Gastrocnemius medialis (tissue), 4 donors: Measurements from ENCODE around the gene RIMKLA. TPM values are rescaled to one million over a fixed set of nuclear protein-coding genes. Genes with fewer than 3 reads are reported as not detected.

ENCODE experiments used
- ATAC-seq, 2 donors: fragments of 150-250 bp; one replicate each; pipeline ENCODE4 v1.9.1; 2016
- DNase-seq, 2 donors: peaks; one replicate each; pipeline ENCODE4 v3.0.0-alpha.2; 2019
- H3K27ac ChIP-seq, 4 donors: fragments of 200-600 bp; sonication (generic); 1 replicate in 1 of 4; 2 replicates in 3 of 4; pipeline ENCODE4 v1.5.1; 2016 to 2018; ENCODE audit warnings: mild to moderate bottlenecking in 2 of 4, moderate library complexity in 1 of 4
- H3K27me3 ChIP-seq, 3 donors: fragments of 200-600 bp; sonication (generic) in 2 of 3; 1 replicate in 1 of 3; 2 replicates in 2 of 3; pipeline versions ENCODE4 v1.5.1 to v1.6.0; 2016 to 2019; ENCODE audit warnings: mild to moderate bottlenecking in 1 of 3, moderate library complexity in 1 of 3
- H3K36me3 ChIP-seq, 2 donors: fragments of 200-600 bp; sonication (generic) in 1 of 2; one replicate each; pipeline ENCODE4 v1.5.1; 2017 to 2018
- H3K4me1 ChIP-seq, 2 donors: fragments of 200-600 bp; sonication (generic) in 1 of 2; one replicate each; pipeline ENCODE4 v1.5.1; 2016 to 2017; ENCODE audit warnings: mild to moderate bottlenecking in 2 of 2
- H3K4me3 ChIP-seq, 4 donors: fragments of 200-600 bp; sonication (generic) in 3 of 4; 1 replicate in 1 of 4; 2 replicates in 3 of 4; pipeline ENCODE4 v1.5.1; 2016 to 2019; ENCODE audit warnings: mild to moderate bottlenecking in 2 of 4
- H3K9me3 ChIP-seq, 3 donors: fragments of 200-600 bp; sonication (generic) in 2 of 3; 1 replicate in 1 of 3; 2 replicates in 2 of 3; pipeline ENCODE4 v1.5.1; 2016 to 2019
- CTCF ChIP-seq, 5 experiments: fragments of 450-650 bp in 3 of 5; fragments of 200-600 bp in 2 of 5; sonication (generic) in 2 of 5; IDR thresholded peaks in 4 of 5; conservative IDR thresholded peaks in 1 of 5; 1 replicate in 4 of 5; 2 replicates in 1 of 5; pipeline ENCODE4 v1.5.1; 2016 to 2019; ENCODE audit warnings: antibody characterized with exemption in 5 of 5, mild to moderate bottlenecking in 3 of 5, moderate library complexity in 3 of 5
- POLR2A ChIP-seq, 2 donors: fragments of 450-650 bp; IDR thresholded peaks; one replicate each; pipeline ENCODE4 v1.6.1; 2017; ENCODE audit warnings: antibody characterized with exemption in 2 of 2, mild to moderate bottlenecking in 2 of 2, moderate library complexity in 2 of 2
- in situ Hi-C, 4 donors: fragments of 200-750 bp; cut with MboI; loops; one replicate each; pipeline versions ENCODE4 v1.15.0 to v1.8.0; 2017; ENCODE audit warnings: low sequenced_read_pairs in 4 of 4
- intact Hi-C: fragments of 100-400 bp; cut with DNase I; formaldehyde crosslinking; loops from one replicate; pipeline ENCODE4 v1.15.1; 2023; ENCODE audit warnings: low total_unique reads
- total RNA-seq, 4 donors: library from RNA; depleted of rRNA; stranded (reverse); fragments of >200 nt; gene quantifications; one replicate each; pipeline versions ENCODE4 v1.1.0 to v1.2.3, GENCODE V29; 2016

Gene RIMKLA
- total RNA-seq, 4 donors from 2014 or later: 0.78 to 1.2 (median 0.85) TPM

- DNase-seq: no peak
- in situ Hi-C loops: no loop called here
- H3K4me3 ChIP-seq: no peak overlapping the region
- H3K36me3 ChIP-seq: no peaks in the 10 kb centered on the region
- peaks cover 9 to 12% of the 10 kb centered on the region in 2 donors for H3K4me1 ChIP-seq
- H3K9me3 ChIP-seq: no peaks in the 10 kb centered on the region
- intact Hi-C loops: no loop called here
- H3K27me3 ChIP-seq: peaks cover 0 to 2% (median 0%) of the 10 kb centered on the region in 3 donors
- ATAC-seq: no peak
- H3K27ac ChIP-seq: no peak overlapping the region
- TF ChIP-seq POLR2A (IDR thresholded peaks at IDR 0.05) (no peak), CTCF (IDR thresholded peaks at IDR 0.05 in 4 of 5, conservative IDR thresholded peaks at IDR 0.05 in 1 of 5) (no peak)
Measured at GRCh38 chr1:42417166-42417565, 36.6 kb downstream of the RIMKLA start.

DNA sequence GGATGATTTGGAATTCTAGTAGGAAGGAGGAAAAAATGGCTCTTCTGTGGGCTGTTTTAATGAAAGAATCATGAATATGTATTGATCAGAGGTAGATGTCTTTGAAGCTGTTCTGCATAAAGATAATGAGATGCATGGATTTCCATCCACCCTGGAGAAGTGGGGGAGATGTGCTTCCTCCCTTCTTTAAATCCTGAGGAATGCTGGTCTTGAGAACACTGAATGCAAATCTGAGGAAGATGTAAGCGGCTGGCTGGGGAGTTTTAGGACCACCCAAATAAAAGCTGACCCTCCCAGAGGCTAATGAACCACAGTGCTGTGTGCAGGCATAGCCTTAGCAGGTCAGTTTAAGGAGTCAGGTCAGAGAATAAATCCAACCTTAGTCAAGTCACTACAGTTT lies 37.9 kb downstream of the RIMKLA start:
- intact Hi-C loops: no loop called here
- peaks cover 9 to 12% of the 10 kb centered on the region in 2 donors for H3K4me1 ChIP-seq

GRCh38 chr1:42419126-42419821 lies 38.7 kb downstream of the RIMKLA start:
- intact Hi-C loops (no loop called here), in situ Hi-C loops (no loop called here)
- Histone ChIP-seq H3K27ac (no peak overlapping the region), H3K27me3 (peaks cover 0 to 2% (median 0%) of the 10 kb centered on the region in 3 donors), H3K4me3 (no peak overlapping the region), H3K9me3 (no peaks in the 10 kb centered on the region), H3K36me3 (no peaks in the 10 kb centered on the region), H3K4me1 (peaks cover 9 to 12% of the 10 kb centered on the region in 2 donors)
- no peak for DNase-seq
- no peak for ATAC-seq
- TF ChIP-seq CTCF (IDR thresholded peaks at IDR 0.05 in 4 of 5, conservative IDR thresholded peaks at IDR 0.05 in 1 of 5) (no peak), POLR2A (IDR thresholded peaks at IDR 0.05) (no peak)

More for the DNA sequence above, 37.9 kb downstream of the RIMKLA start:
- Histone ChIP-seq H3K27ac (no peak overlapping the region), H3K9me3 (no peaks in the 10 kb centered on the region), H3K27me3 (peaks cover 0 to 2% (median 0%) of the 10 kb centered on the region in 3 donors), H3K4me3 (no peak overlapping the region), H3K36me3 (no peaks in the 10 kb centered on the region)
- no peak for TF ChIP-seq POLR2A (IDR thresholded peaks at IDR 0.05)
- TF ChIP-seq CTCF (IDR thresholded peaks at IDR 0.05 in 4 of 5, conservative IDR thresholded peaks at IDR 0.05 in 1 of 5): no peak
- ATAC-seq (no peak), DNase-seq (no peak)
- in situ Hi-C loops: no loop called here

DNA sequence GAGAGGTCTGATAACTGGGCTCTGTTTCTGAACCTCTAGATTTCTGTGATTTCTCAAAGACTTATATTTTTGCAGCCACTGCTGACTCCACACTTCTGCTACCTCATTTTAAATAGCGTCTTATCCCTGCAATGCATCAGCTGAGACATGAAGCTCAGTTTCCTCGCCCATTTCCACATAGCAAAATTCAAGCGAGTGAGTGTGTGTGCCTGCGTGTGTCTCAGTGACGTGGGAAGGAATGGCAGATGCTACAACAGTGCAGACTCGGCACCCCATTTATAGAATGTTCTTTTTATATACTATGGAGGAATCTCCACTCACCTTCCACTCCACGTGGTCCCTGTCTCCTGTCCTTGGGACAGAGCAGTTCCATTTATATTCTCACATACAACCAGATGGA lies 39.5 kb downstream of the RIMKLA start:
- peaks cover 9 to 12% of the 10 kb centered on the region in 2 donors for H3K4me1 ChIP-seq
- in situ Hi-C loops: no loop called here
- intact Hi-C loops: no loop called here
- ATAC-seq (no peak), DNase-seq (no peak)
- peaks cover 0 to 2% (median 0%) of the 10 kb centered on the region in 3 donors for H3K27me3 ChIP-seq
- H3K27ac ChIP-seq: no peak overlapping the region
- no peak for TF ChIP-seq POLR2A (IDR thresholded peaks at IDR 0.05)
- H3K4me3 ChIP-seq: no peak overlapping the region
- H3K36me3 ChIP-seq: no peaks in the 10 kb centered on the region
- H3K9me3 ChIP-seq: no peaks in the 10 kb centered on the region

- in situ Hi-C loops: no loop called here
- Histone ChIP-seq H3K27ac (no peak overlapping the region), H3K9me3 (no peaks in the 10 kb centered on the region), H3K36me3 (no peaks in the 10 kb centered on the region), H3K4me1 (peaks cover 9 to 12% of the 10 kb centered on the region in 2 donors), H3K27me3 (peaks cover 0 to 2% (median 0%) of the 10 kb centered on the region in 3 donors), H3K4me3 (no peak overlapping the region)
- DNase-seq (no peak), ATAC-seq (no peak)
- intact Hi-C loops: no loop called here
- TF ChIP-seq POLR2A (IDR thresholded peaks at IDR 0.05) (no peak), CTCF (IDR thresholded peaks at IDR 0.05 in 4 of 5, conservative IDR thresholded peaks at IDR 0.05 in 1 of 5) (no peak)
Measured at GRCh38 chr1:42420911-42421585, 40.5 kb downstream of the RIMKLA start.
